Measurements from ENCODE around the gene CCDC33.

Gene CCDC33

DNA sequence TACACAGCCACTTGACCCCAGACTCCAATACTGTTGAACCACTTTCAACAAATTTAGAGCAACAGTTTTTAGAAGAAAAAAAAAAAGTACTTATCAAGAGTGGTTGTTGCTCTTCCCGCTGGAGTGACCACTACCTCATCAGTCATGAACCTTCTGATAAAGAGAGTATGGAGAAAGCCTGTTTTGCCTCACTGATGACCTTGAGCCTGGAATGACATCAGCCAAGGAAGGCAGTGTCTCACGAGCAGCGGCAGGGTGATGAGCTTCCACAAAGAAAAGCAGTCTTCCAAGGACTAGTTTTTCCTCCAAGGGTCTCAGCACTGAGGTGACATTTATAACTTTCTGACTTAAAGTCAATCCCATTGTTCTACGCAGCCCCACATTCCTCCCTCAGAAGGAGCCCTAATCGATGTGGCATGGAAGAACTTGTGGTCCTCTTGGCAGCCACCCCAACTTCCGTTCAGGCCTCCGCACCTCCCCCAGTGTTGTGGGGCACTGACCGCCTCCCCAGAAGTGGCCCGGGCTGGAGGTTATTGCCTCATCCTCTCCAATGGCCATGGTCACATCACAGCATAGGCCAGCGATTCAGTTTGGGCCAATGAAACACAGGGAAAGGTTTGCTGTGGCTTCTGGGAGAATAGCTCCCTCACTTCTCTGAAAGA lies 133.1 kb downstream of the CCDC33 start:
- DNase-seq, result no peak

DNA sequence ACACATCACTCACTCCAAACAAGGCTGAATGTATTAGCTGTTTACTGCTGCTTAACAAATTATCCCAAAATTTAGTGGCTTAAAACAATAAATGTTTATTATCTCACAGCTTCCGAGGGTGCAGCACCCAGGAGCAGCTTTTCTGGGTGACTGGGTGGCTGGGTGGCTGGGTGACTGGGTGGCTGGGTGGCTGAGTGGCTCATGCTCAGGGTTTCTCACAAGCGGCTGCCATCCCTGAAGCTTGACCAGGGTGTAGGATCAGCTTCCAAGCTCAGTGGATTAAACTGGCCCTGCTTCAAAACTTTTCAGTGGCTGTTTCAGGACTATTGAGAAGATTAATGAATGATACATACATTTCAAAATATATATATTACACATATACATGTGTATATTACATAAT lies 133.6 kb downstream of the CCDC33 start:
- no peak for DNase-seq

DNA sequence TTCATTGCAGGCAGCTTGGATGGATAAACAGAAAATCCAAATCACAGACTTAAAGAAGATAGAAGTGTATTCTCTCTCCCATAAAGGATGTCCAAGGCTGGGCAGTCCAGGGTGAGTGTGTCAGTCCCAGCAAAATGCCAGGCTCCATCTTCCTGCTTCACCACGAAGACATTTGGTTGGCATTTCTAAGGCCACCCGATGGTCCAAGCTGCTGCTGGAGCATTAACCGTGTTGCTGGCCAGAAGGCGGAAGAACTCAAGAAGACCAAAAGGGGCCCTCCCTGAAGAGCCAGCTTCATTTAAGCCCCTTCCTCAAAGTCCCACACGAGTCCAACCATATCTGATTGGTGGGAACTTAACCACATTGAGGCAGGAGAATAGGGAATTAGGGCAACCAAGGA lies 134.3 kb downstream of the CCDC33 start:
- DNase-seq, result no peak

DNA sequence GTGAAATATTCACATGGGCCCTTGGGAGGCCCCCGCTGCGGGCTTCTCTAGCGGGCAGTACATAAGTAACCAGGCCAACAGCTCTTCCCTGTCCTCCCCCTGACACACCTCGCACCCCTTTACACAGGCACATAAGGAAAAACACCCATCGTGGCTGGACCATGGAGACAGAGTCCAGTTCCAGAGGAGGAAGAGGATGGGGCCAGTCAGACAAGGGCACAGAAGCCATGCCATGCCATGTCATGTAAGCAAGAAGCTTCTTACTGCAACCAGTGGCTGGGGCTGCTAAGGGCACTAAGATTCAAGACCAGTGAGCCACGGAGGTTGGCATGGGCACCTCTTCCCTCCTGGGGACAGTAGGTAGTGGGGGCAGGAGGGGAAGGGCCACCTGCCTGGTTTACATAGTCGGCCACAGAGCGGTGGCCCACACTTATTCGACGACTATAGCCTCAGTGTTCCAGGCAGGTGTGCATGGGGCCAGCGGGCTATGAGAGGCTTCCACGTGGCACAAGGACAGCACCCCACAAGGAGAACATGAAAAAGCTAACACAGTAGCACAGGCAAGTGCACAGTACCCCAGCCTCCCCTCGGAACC lies 137.0 kb downstream of the CCDC33 start:
- no peak for DNase-seq

DNA sequence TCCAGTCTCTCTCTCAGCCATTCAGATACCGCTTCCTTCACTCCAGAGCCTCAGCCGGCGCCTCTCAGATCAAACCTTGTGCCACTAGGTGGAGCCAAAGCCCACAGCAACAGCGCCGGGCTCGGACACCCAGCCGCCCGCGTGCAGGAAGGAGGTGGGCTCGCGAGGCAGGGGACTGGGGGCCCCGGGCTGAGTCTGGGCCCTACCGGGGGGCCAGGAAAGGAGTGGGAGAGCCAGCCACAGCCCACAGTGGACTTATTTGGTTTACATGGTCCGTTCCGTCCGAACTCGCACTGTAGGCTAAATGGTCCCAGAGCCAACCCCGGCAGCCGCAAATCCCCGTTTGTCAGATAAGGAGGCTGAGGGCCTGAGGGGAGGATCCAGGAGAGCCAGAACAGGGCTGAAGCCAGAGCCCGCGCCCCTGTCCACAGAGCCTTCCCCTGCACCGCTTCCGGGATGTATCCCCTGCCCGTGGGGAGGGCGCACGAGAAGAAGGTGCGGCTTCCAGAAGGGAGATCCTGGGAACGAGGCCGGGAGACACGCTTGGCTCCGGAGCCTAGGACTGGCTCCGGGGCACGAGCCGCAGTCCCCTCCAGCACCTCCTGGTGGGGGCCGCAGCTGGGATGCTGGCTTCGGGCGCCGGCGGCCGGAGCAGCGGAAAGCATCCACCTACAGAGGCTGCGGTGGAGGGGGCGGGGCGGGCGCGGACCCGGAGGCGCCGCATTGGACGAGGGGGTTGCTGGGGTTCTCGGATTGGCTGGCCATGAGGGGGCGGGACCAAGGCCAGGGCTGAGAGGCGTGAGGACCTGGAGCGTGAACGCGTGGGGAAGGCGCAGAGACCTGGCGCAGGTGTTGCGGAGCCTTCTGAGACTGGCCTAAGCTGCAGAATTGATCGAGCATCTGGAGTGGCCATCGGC lies 137.9 kb downstream of the CCDC33 start:
- DNase-seq, result peak; percentile 95

DNA sequence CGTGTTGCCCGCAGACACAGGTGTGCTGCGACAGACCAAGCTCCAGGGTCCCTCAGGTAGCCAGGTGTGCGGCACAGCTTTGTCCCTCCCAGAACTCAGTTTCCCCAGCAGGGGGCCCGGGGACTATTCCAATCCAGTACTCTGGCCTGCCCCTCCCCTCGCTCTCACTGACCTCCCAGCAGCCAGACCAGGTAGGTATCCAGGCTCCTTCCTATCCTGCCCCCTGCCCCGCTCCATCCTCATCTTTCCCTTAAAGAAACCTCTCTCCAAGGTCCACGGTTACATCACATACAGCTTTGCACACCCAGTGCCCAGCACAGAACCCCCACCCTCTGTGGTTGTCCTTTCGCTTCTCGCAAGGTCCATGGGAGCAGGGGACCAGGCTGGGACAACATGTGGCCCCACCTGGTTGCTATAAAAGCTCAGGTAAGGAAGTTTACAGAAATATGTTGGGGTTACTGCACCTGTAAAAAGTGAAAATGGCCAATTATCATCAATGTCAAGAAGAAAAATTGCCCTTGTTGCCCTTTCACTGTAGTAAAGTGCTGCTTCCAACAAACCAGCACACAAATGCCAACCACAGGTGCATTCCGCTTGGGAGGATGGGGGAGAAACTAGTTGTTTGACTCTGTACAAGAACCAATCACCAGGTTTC lies 138.6 kb downstream of the CCDC33 start:
- DNase-seq, result no peak

DNA sequence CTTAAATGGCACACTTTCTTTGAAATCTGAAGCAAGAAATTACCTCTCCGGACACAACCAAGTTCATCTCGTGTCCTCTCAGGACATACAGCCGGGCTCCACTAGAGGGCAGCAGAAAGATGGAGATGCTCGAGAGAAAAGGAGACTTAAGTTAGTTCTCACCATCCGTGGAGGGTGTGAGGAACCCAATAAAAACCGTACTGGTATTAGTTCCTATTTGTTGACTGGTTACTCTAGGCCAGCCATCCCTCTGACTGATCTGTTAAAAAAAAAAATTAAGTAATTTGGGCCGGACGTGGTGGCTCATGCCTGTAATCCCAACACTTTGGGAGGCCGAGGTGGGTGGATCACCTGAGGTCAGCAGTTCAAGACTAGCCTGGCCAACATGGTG lies 139.2 kb downstream of the CCDC33 start:
- peak; percentile 91 for DNase-seq

DNA sequence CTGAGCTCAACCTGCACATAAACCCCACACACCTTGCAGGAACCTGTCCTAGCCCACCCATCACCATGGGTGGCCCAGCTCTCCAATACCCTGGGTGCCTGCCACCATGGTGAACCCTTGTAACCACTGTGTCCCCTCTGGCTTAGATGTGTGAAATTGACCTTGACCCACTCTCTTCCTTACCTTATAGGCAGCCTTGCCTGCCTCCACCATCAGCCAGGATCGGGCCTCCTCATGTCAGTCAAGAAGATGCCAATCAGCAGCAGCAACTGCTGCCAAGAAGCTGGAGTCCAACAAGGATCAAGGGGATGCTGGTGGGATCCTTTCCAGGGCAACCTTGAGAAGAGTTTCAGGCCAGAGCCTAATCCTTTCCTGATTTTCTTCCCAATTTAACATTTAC lies 140.1 kb downstream of the CCDC33 start:
- no peak for DNase-seq

DNA sequence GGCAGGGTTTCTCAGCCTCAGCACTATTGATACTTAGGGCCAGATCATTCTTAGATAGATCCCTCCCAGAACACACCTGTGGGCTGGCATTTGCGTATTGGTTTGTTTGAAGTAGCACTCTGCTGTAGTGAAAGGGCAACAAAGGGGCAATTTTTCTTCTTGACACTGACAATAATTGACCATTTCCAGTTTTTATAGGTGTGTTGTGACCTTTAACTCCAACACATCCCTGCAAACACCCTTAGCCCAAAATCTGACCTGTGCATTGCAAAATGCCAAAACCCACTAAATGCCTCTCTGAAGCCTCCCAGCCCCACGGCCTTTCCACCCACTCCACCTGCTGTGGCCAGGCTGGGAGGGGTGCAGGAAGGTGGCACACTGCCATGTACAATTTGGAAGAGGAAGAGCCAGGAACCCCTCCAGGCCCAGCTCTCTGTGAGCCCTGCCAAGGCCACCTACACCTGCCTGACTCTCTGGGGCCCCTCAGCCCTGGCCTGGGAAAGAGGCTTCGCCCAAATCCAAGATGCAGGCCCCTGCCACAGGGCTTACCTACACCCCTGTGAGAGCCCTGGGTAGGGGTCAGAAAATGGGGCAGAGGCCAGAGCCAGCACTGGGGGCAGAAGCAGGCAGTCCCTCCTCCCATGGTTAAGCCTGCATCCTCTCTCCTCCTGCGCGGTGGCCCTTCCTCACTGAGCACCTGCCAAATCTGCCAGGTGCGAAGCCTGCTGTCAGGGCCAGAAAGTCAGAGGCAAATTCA lies 140.9 kb downstream of the CCDC33 start:
- DNase-seq, result no peak

DNA sequence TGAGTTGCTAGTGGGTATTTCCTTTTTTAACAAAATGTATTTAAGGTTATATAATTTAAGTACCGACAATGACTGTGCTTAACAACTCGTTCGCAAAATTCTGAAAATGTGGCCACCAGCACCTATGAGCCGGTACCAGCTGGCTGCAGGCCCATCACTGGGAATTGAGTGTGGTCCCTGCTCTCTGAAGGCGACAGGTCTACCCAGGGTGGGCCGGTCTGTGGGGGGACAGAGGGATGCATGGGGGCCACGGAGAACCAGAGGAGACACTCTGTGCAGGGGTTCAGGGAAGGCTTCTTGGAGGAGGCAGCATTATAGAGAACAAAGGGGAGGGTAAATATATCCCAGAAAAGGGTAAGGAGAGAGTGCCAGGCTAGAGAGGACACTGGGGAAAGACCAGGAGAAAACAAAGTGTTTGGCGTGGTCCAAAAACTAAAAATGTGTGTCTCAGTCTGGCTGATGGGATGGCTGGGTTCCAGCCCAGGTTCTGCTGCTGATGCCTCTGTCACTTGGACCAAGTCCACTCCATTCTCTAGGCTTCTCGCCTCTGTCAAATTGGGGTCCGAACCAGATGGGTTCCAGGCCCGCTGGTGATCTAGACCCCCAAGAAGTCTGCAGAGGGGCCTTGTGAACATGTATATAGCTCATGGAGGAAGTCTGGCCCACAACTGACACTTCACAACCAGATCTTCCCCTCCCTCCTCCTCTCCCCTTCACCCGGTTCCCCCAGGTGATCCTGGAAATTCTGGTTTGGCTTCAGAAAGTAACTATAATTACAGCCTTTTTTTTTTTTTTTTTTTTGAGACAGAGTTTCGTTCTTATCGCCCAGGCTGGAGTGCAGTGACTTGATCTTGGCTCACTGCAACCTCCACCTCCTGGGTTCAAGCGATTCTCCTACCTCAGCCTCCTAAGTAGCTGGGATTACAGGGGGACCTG lies 142.0 kb downstream of the CCDC33 start:
- no peak for DNase-seq

DNA sequence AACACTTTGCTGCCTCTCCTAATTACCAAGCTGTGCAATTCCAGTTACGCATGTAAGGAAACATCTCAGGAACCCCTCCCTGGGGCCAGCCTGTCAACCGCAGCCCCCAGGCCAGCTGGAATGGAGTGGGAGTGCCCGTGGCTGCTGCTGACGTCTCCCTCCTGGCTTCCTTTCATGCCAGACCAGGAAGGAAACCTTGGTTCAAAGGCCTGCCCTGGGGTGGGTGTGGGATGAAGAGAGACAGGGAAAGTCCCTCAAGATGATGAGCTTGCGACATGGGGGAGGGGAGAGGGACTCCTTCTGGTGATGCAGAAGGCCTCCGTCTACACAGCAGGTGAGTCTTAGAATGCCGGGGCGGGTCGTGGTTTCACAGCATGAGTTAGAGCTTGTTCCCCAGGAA lies 142.7 kb downstream of the CCDC33 start:
- DNase-seq, result peak; percentile 63

DNA sequence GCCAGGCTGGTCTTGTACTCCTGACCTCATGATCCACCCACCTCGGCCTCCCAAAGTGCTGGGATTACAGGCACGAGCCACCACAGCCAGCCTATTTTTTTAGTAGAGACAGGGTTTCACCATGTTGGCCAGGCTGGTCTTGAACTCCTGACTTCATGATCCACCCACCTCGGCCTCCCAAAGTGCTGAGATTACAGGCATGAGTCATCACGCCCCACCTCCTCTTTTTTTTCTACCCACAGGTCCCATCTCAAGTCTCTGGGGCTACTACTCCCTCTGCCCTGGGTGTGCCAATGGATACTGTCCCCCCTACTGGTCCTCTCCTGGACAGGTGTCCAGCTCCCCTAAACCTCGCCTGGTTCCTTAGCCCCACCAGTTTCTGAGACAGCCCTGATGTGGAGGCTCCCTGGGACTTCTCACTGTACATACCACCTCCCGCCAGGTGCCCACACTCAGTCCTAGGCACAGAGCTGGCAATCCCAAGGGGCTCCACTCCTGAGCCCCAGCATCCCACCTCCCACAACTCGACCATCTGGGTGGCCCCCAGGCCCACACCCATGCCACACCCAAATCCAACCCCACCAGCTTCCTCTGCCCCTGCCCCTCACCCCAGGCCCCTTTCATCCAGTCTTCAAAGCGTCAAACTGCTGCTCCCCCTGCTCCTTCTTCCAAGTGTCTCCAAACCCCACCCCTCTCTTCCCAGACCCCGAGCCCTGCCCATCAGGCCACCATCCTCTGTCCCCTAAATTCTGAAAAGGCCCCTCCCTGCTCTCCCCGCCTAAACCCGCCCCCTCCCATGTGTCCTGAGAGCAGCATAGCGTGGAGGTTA lies 144.4 kb downstream of the CCDC33 start:
- no peak for DNase-seq

DNA sequence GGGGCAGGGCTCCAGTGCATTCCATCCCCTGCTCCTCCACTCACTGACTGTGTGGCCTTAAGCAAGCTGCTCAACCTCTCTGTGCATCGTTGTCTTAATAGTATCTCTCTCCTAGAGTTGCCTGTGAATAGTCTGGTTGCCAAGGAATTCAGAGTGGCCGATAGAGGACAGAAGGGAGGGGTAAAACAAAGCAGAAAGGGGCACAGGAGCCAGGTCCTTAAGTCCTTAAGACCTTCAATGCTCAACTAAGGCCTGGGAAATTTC lies 145.0 kb downstream of the CCDC33 start:
- no peak for DNase-seq

DNA sequence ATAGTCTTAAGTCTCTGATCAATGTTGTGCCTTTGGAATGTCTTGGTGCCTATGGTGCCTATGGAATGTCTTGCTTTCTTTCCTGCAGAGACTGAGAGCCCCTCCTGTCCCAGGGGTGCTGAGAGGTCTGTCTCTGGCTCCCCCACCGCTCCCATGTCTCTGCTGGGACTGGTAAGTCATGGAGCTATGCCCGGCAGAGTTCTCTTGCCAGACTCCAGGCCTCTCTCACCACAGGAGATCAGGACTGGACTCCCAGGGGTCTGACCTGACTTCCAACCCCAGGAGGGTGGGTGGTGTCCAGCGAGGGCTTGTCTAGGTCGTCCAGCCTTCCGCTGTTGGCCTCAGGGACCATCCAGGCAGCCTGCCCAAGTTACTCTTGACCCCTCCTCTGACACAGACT lies 145.4 kb downstream of the CCDC33 start:
- DNase-seq, result no peak

DNA sequence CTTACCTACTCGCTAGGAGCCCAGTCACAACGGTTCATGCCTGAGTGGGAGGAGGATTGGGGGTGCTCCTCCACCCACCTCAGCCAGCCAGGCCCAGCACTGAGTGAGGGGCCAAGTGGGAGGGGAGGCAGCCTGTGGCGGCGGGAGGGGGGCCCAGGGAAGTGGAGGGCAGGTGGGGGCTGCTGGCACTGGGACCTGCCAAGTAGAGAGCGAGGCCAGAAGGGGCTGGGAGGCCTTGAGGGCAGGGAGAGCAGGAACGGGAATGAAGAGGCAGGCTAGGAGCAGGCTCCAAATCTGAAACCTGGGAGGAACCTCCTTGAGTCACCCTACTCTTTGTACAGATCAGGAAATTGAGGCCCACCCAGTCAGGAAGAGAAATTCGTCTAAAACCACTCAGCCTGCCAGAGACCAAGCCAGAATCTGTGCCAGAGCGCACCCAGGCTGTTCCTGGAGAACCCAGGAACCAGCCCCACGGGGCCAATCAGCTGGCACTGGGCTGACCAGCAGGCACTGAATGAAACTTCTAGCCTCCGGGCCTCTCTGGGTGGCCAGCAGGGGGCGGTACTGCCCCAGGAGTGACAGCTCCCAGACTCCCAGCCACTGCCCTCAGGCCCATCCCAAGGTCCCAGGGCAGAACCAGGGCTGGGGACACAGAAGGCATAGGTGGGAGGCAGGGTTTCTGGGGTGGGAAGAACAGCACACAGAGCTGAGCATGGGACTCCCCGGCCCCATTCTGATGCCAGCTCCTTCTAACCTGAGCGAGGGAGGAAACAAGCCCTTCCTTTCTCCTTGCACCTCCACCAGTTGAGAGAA lies 146.1 kb downstream of the CCDC33 start:
- peak; percentile 89 for DNase-seq

DNA sequence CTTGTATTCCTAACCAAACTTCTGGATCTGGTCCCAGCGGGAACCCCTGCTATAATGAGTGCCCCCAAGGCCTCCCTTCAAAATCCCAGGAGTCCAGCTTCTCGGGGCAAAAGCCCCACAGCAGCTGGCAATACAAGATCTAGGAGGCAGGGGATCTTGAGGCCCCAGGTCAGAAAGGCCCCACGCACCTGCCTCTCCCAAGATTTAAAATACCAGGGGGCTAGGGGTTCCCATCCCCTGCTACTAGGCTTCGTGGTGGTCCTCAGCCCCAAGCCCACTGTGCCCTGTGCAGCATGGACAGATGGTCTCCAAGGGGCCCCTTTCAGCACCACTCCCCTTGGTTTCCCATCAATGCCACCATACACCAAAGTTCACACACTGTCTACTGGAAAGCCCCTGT lies 147.2 kb downstream of the CCDC33 start:
- DNase-seq, result no peak

DNA sequence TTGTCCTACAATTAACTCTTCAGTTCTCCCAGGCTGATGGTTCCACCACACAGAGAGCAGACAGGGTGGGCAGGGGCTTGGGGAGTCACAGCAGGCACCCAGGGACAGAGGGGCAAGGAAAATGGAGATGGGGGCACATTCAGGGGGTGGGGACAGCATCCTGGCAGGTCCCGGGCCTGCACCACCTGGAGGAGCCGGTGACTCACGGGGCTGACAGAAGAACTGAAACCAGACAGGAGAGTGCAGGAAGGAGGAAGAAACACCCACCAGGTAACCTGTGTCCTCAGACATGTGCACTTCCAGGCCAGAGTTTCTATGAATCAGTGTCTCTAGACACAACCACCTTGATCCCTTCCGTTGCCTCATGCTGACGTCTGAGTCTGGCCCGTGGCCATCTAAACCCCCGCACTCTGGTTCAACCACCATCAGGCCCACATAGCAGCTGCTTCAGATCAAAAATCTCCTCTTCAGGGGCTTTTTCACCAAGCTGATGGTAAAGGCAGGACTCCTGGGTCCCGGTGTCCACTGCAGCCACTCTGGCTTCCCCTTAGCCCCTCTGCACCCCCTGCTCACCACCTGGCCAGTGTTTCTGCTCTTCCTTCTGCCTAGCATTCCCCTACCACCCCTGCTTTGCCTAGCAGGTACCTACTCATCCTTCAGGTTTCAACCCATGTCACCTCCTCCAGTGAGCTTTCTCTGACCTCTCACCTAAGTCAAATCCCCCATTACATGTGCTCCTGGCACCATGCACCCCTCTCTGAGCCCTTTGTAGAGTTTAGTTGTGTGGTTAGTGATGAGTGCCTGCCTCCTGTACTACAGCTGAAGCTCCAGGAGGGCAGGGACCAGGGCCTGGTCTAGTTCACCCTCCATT lies 147.8 kb downstream of the CCDC33 start:
- DNase-seq, result peak; percentile 70

DNA sequence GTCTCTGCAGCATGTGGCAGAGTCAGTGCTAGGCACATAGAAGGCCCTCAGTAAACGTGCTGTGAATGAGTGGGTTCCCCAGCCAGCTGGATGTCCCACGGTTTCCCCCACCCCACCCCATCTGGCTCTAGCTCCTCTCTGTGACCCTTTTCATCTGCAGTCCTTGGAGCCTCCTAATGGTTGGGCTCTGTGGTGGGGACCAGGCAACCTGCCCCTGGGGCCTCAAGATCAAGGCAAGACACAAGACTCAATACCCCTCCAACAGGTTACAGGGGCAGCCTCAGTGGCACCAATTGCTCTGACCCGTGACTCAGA lies 148.4 kb downstream of the CCDC33 start:
- DNase-seq, result no peak

All from activated CD4-positive, alpha-beta T cell treated with anti-CD3 and anti-CD28 coated beads, Interleukin-10, Interleukin-2, amounts not matched to agents 100 ng/mL and 50 ng/mL, durations not matched to agents 16 hours and 8 hours (primary cell).